Stimulated activated CD4-positive, alpha-beta T cell treated with anti-CD3 and anti-CD28 coated beads, Interleukin-1b, Interleukin-23, amount 100 ng/mL, for 24 hours (primary cell): ENCODE measurements around the gene DAAM2.

ENCODE experiments used
- DNase-seq, 4 experiments: peaks; one replicate each; pipeline ENCODE4 v3.0.0-alpha.2; 2020; ENCODE audit warnings: low read depth in 4 of 4, low spot score in 1 of 4

Gene DAAM2

DNA sequence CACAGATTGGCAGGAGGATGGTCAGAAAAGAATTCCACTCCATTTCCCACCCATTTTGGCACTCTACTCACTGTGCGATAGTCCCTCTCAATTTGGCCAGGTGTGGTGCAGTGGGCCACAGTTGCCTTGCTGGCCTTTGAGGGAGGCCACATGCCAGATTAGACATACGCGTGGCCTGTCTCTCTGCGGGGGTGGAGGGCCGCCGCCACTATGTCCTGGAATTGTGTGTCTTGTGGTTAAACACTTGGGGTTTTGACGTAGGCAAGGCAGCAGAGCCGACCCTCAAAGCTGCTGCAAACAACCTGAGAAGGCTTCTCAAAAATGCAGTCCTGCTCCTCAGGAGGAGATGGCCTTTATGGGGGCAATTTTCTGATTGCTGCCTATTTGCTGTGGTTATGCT lies 4.9 kb upstream of the DAAM2 start:
- DNase-seq = no peak

- no peak for DNase-seq
Measured at GRCh38 chr6:39790772-39791171, 1.4 kb upstream of the DAAM2 start.

GRCh38 chr6:39791311-39791710 lies 865 bp upstream of the DAAM2 start:
- DNase-seq = no peak

GRCh38 chr6:39792540-39793450 lies 619 bp downstream of the DAAM2 start:
- no peak for DNase-seq

GRCh38 chr6:39793516-39793915 lies 1.3 kb downstream of the DAAM2 start:
- no peak for DNase-seq

DNA sequence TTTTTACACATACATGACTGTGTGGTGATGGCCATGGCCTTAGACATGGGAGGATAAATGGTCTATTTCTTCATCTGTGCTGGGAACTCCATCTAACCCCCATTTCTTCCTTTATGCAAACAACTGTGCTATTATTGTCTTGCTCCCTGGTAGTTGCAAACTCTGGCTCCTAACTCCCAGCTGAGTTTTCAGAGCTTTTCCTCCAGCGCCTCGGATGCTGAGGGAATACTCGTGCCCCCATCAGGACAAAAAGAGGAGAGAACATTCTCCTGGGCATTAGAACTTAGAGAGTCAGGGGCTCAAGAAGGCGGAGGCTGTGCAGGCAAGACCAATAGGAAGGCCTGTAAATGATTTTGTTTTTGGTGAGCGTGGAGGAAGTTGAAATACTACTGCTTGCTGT lies 2.1 kb downstream of the DAAM2 start:
- DNase-seq = no peak

DNA sequence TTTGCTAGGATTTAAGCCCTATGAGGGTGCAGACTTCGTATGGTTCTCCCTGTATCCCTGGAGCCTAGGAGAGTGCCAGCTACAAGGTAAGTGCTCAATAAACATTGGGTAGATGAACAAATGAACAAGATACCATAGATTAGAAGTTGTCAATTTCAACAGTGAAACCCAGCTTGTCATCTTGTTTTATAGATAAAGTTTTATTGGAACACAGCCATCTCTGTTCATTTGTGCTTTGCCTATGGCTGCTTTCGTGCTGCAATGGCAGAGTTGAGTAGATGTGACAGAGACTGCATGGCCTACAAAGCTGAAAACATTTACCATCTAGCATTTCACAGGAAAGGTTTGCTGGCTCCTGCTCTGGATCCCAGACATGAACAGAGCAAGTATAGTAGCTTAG lies 5.6 kb downstream of the DAAM2 start:
- no peak for DNase-seq

DNA sequence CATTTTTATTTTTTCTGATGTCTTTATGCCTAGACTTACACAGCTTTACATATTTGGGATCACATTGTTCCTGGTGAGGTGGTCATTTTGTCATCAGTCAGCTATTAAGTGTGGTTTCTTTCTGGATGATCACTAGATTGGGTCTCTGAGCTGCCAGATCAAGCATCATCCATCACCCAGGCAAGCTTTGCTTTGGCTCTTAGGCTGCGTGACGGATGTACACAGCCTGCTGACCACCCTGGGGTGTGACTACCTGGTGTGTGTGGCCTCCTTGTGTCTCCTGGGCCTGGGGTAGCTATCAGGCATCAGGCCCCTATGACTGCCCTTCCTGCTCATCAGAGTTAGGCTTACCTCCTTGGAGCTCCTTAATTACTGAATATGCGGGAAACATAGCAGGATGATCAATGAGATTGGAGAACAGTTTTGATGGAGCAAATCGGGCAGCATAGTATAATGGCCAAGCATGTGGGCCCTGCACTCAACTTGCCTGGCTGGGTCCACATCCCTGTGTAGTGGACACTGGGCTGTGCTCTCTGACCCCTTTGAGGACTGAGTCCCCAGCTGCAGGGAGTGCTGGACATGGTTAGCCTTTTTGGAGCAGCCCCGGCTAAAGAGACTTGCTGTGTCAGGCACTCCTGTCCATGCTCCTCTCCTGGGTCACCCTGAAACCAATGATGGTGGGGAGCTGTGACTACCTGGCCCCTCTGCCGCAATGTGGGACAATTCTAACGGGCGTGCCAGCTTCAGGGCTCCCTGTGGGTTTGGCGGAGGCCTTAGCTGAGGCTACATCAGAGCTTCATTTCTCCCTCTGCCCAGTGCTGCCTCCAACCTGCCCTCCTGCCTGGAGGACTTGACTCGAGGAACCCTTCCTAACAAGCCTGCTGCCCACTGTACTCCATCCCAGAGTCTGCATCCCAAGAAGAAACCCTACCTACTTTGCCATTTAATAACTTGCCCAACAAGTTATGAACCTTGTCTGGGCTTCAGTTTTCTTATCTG lies 8.2 kb downstream of the DAAM2 start:
- no peak for DNase-seq

DNA sequence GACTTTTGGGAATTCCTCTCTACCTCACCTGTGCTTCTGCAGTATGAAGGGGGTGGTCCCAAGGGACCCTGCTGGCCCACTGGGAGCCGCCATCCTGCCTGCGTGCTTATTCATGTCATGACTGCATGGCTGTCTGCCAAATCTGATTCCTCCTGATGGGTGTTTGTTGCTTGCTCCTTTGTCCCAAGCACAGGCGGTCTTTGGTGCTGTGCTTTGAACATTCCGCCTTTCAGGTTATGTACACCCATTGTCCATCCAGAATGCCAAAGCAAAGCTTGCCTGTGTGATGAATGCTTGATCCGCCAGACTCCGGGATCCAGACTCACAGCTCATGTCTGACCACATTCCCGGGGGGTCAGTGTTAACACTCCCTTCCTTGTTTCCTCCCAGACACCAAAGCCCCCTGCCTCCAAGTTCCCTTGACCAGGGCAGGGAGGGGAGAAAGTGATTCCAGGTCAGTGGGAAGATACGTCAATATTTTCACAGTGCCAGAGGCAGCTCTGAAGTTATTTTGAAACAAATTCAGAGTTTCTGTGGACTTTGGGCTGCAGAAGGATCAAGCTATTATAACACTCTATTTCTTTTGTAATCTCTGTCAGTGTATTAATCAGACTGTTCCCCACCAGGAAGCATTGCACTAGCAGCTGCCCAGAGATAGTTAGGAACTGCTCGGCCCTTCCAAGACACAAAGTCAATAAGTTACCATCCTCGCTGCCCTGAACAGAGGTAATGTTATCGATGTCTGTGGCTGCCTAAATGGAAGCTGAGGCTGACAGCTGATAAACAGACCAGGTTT lies 9.5 kb downstream of the DAAM2 start:
- no peak for DNase-seq

GRCh38 chr6:39803872-39804271 lies 11.7 kb downstream of the DAAM2 start:
- no peak for DNase-seq

- DNase-seq = no peak
Measured at GRCh38 chr6:39804466-39805065, 12.4 kb downstream of the DAAM2 start.

- DNase-seq = no peak
Measured at GRCh38 chr6:39806278-39806677, 14.1 kb downstream of the DAAM2 start.

DNA sequence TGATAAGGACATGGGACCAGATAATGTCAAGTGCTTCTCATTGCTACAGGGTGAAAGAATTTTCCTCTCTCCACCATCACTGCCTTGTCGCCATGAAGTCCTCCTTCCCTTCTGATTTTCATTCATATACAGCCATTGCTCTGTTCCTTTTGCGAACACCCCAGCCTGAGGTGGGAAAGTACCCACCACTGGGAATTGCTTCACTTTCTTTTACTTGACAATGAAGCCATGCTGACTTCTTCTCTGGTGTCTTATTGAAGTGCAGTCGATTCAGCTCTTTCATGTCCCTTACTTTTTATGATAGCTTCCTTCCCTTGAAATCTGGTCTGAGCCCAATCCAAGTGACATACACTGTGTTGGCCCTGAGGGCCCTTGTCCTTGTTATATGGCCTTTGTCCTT lies 16.2 kb downstream of the DAAM2 start:
- DNase-seq = no peak

DNA sequence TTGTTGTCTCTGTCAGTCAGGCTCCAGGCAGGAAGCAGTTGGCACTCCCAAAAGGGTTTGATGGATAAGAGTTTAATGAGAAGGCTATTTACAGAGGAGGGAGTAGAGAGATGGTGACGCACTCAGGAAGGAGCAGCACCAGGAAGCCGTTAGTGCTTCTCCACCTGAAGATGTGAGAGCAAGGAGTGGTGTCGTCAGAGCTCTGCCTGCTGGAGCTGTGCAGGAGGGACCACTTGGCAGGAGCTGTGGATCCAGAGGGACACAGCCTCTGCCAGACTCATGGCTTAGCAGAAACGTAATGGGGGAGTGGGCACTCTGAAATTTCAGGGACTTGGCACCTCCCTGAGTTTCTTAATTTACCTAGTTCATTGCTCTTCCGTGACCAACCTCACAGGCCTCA lies 16.8 kb downstream of the DAAM2 start:
- no peak for DNase-seq

- DNase-seq = no peak
Measured at GRCh38 chr6:39811835-39812345, 19.7 kb downstream of the DAAM2 start.

- no peak for DNase-seq
Measured at GRCh38 chr6:39812496-39812852, 20.3 kb downstream of the DAAM2 start.

DNA sequence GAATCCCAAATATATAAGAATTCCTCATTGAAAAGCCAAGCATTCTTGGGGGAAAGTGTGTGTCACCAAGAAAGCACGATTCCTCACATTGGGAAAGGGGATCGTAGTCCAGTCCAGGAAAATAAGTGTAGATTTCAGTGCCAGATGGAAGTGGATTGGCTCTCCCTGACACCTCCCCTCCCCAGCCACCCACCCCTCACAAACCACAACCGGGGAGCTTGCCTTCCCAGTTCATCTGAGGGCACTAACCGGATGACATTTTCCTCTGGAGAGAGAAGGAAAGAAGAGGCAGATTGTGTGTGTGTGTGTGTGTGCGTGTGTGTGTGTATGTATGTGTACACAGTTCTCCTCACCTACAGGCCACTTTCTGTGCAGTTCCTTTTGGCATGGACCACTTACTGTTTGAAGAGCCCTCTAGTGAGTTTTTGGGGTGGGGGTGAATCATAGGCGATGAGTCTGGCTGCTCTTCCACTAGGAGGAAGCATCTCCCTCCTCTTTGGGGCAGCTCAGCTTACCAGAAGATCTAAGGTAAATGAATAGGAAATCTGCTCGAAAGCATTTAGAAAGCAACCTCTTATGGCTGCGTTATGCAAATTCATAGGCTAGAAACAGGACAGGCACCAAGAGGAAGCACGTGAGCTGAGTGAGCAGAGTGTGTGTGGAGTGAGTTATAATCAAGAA lies 20.8 kb downstream of the DAAM2 start:
- DNase-seq = no peak

GRCh38 chr6:39814236-39814635 lies 22.1 kb downstream of the DAAM2 start:
- no peak for DNase-seq

GRCh38 chr6:39815356-39815755 lies 23.2 kb downstream of the DAAM2 start:
- no peak for DNase-seq

DNA sequence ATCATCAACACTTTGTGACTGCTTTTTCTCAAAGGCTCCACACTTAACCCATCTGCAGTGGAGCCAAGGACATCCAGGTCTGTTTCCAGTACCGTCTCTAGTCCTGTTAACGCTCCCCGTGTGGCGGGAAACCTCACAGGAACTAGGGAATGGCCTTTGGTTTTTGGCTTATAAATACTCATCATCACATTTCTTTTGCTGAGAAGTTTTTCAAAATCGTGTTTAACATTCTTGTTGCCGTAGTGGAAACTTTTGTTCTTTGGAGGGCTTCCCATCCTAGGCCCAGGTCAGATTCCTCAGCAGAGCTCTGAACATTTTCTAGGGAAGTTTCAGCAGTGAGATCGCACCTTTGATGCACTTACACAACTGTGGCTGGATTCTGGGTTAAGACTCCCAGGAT lies 24.6 kb downstream of the DAAM2 start:
- DNase-seq = no peak
